Measurements from ENCODE around the gene CD99L2.

The CD99L2 gene

DNA sequence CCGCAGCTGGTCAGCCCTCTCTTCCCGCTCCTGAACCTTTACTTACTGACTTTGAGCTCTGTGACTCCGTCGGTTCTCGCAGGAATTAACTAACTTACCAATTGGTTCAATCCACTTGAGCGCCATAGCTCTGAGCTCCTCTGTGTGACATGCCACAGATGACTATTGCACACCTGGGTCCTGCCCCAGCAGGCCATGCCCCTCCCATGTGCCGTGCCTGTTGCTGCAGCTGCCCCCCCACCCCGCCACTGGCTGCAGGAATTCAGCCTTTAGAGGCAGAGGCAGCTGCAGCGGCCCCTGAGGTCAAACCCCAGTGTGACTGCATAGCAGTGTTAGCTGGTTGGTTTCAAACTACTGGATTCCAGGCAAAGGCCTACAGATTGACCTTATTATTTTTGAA is 134.7 kb downstream of the CD99L2 start:
- Histone ChIP-seq H3K4me1 (ENCODE audit: control insufficient read depth, insufficient read depth, low read depth, low read length) (peaks cover 24% of the 10 kb centered on the region), H2BK5ac (ENCODE audit: low read depth, low read length, poor library complexity, severe bottlenecking) (no peak overlapping the region), H3K9me3 (ENCODE audit: control insufficient read depth, low read length) (no peaks in the 10 kb centered on the region), H3K27ac (ENCODE audit: low read length, poor library complexity, severe bottlenecking) (no peak overlapping the region), H3K4me3 (ENCODE audit: insufficient read depth in 1 of 2, low read depth in 1 of 2, low read length in 2 of 2) (no peak overlapping the region), H4K8ac (ENCODE audit: low read length) (no peak overlapping the region), H2BK12ac (ENCODE audit: low read length in 2 of 2) (no peak overlapping the region), H3K36me3 (ENCODE audit: control insufficient read depth in 1 of 2, insufficient read depth in 2 of 2, low read depth in 1 of 2, low read length in 2 of 2) (peaks cover 6 to 40% of the 10 kb centered on the region in 2 experiments), H3K27me3 (ENCODE audit: control insufficient read depth in 1 of 2, insufficient read depth in 1 of 2, low read length in 2 of 2) (no peaks in the 10 kb centered on the region), H2AK5ac (ENCODE audit: low read length, severe bottlenecking) (no peak overlapping the region), H2BK120ac (ENCODE audit: low read depth, low read length) (no peak overlapping the region), H3K4ac (ENCODE audit: low read depth in 1 of 2, low read length in 2 of 2) (no peak overlapping the region), H4K91ac (ENCODE audit: low read length) (no peak overlapping the region), H2AFZ (ENCODE audit: low read depth, low read length) (no peak overlapping the region), H3K14ac (ENCODE audit: low read length in 2 of 2) (no peak overlapping the region), H2BK15ac (ENCODE audit: low read depth, poor library complexity, severe bottlenecking) (no peak overlapping the region), H3K9ac (ENCODE audit: low read length) (no peak overlapping the region), H3K79me1 (replicated peaks; ENCODE audit: low read length, poor library complexity, severe bottlenecking) (peaks cover 3% of the 10 kb centered on the region), H3K23ac (ENCODE audit: low read length in 2 of 2) (no peak overlapping the region), H3K4me2 (ENCODE audit: low read length, poor library complexity, severe bottlenecking) (no peak overlapping the region), H3K18ac (ENCODE audit: low read depth in 1 of 2, low read length in 2 of 2) (no peak overlapping the region)
- no peak for DNase-seq
- 97% methylated on average over 9 of the region's 9 CpGs for WGBS

DNA sequence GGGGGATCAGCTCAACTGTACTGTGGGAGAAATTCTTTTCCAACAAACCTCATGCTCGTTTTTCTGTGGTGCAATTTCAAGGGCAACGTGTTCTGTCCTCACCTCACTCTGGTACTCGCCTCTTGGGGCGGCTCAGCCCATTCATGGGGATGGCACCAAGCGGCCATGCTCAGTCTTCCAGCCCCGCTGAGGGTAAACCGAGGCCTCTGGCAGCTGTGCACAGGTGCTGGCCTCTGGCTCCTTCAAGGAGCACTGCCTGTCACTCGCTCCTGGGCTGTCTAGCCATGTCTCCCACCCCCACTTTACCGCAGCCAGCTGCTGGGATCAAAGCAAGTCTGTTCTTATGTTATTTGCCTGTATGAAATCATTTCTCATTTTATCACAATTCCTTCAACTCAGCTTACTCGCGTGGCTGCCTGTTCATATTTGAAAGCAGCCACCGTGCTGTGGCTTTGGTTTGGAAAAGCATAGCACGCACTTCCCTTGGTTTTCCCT is 135.1 kb downstream of the CD99L2 start:
- Histone ChIP-seq H3K14ac (ENCODE audit: low read length in 2 of 2) (no peak overlapping the region), H3K4me1 (ENCODE audit: control insufficient read depth, insufficient read depth, low read depth, low read length) (peaks cover 24% of the 10 kb centered on the region), H4K8ac (ENCODE audit: low read length) (no peak overlapping the region), H3K18ac (ENCODE audit: low read depth in 1 of 2, low read length in 2 of 2) (no peak overlapping the region), H3K36me3 (ENCODE audit: control insufficient read depth in 1 of 2, insufficient read depth in 2 of 2, low read depth in 1 of 2, low read length in 2 of 2) (peaks cover 6 to 35% of the 10 kb centered on the region in 2 experiments), H2BK12ac (ENCODE audit: low read length in 2 of 2) (no peak overlapping the region), H3K4me2 (ENCODE audit: low read length, poor library complexity, severe bottlenecking) (no peak overlapping the region), H3K79me1 (replicated peaks; ENCODE audit: low read length, poor library complexity, severe bottlenecking) (peaks cover 3% of the 10 kb centered on the region), H3K9me3 (ENCODE audit: control insufficient read depth, low read length) (no peaks in the 10 kb centered on the region), H4K91ac (ENCODE audit: low read length) (no peak overlapping the region), H2BK120ac (ENCODE audit: low read depth, low read length) (no peak overlapping the region), H3K4me3 (ENCODE audit: insufficient read depth in 1 of 2, low read depth in 1 of 2, low read length in 2 of 2) (no peak overlapping the region), H2AK5ac (ENCODE audit: low read length, severe bottlenecking) (no peak overlapping the region), H2AFZ (ENCODE audit: low read depth, low read length) (no peak overlapping the region), H3K4ac (ENCODE audit: low read depth in 1 of 2, low read length in 2 of 2) (no peak overlapping the region), H3K27ac (ENCODE audit: low read length, poor library complexity, severe bottlenecking) (no peak overlapping the region), H3K9ac (ENCODE audit: low read length) (no peak overlapping the region), H2BK15ac (ENCODE audit: low read depth, poor library complexity, severe bottlenecking) (no peak overlapping the region), H3K27me3 (ENCODE audit: control insufficient read depth in 1 of 2, insufficient read depth in 1 of 2, low read length in 2 of 2) (no peaks in the 10 kb centered on the region), H3K23ac (ENCODE audit: low read length in 2 of 2) (no peak overlapping the region), H2BK5ac (ENCODE audit: low read depth, low read length, poor library complexity, severe bottlenecking) (no peak overlapping the region)
- 94% methylated on average over 11 of the region's 13 CpGs for WGBS
- DNase-seq, result no peak

DNA sequence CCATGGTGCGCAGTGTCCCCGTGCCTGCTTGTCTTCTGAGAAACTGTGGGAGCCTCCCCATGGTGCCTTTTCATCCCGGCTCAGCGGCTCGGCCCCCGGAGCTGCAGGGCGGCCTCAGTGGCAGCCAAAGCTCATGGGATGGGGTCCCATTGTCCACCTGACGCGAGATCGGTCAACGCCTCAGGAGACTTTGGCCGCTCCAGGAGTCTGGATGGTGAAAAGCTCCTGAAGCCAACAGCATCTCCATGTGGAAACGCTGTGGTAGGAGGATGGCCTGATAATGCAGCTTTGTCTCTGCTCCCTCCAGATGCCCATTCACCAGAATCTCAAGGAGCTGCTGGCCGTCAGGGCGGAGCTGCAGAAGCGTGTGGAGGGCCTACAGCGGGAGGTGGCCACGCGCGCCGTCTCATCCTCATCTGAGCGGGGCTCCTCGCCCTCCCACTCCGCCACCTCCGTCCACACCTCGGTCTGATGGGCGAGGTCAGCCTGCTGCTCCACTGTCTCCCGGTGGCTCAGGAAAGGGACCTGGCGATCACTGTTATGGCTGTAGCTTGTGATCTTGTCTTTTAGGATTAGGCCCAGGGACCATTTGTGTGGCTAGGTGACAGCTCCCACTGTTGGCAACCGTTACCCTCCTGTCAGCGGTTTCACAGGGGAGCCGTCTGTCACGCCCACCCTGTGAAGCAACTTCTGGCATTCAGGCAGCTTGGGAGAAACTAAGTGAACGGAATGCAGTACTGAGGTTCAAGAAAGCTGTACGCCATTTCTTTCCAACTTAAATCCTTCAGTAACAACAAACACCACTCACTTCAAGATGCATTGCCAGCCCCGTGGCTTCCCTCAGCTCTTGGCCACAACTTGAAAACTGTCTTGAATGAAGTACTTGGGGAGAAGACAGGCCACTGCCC is 136.0 kb downstream of the CD99L2 start:
- Histone ChIP-seq H3K4me3 (ENCODE audit: insufficient read depth in 1 of 2, low read depth in 1 of 2, low read length in 2 of 2) (no peak overlapping the region), H2BK120ac (ENCODE audit: low read depth, low read length) (no peak overlapping the region), H4K8ac (ENCODE audit: low read length) (no peak overlapping the region), H3K4me2 (ENCODE audit: low read length, poor library complexity, severe bottlenecking) (no peak overlapping the region), H2BK15ac (ENCODE audit: low read depth, poor library complexity, severe bottlenecking) (no peak overlapping the region), H3K4ac (ENCODE audit: low read depth in 1 of 2, low read length in 2 of 2) (no peak overlapping the region), H2BK5ac (ENCODE audit: low read depth, low read length, poor library complexity, severe bottlenecking) (no peak overlapping the region), H2BK12ac (ENCODE audit: low read length in 2 of 2) (no peak overlapping the region), H3K27ac (ENCODE audit: low read length, poor library complexity, severe bottlenecking) (no peak overlapping the region), H3K36me3 (ENCODE audit: control insufficient read depth in 1 of 2, insufficient read depth in 2 of 2, low read depth in 1 of 2, low read length in 2 of 2) (peaks cover 6 to 41% of the 10 kb centered on the region in 2 experiments), H3K4me1 (ENCODE audit: control insufficient read depth, insufficient read depth, low read depth, low read length) (peaks cover 20% of the 10 kb centered on the region), H3K79me1 (replicated peaks; ENCODE audit: low read length, poor library complexity, severe bottlenecking) (peaks cover 3% of the 10 kb centered on the region), H3K27me3 (ENCODE audit: control insufficient read depth in 1 of 2, insufficient read depth in 1 of 2, low read length in 2 of 2) (no peaks in the 10 kb centered on the region), H4K91ac (ENCODE audit: low read length) (no peak overlapping the region), H3K14ac (ENCODE audit: low read length in 2 of 2) (no peak overlapping the region), H3K18ac (ENCODE audit: low read depth in 1 of 2, low read length in 2 of 2) (no peak overlapping the region), H3K9me3 (ENCODE audit: control insufficient read depth, low read length) (no peaks in the 10 kb centered on the region), H2AK5ac (ENCODE audit: low read length, severe bottlenecking) (no peak overlapping the region), H2AFZ (ENCODE audit: low read depth, low read length) (no peak overlapping the region), H3K23ac (ENCODE audit: low read length in 2 of 2) (no peak overlapping the region), H3K9ac (ENCODE audit: low read length) (no peak overlapping the region)
- 98% methylated on average over 26 of the region's 36 CpGs for WGBS
- no peak for DNase-seq

DNA sequence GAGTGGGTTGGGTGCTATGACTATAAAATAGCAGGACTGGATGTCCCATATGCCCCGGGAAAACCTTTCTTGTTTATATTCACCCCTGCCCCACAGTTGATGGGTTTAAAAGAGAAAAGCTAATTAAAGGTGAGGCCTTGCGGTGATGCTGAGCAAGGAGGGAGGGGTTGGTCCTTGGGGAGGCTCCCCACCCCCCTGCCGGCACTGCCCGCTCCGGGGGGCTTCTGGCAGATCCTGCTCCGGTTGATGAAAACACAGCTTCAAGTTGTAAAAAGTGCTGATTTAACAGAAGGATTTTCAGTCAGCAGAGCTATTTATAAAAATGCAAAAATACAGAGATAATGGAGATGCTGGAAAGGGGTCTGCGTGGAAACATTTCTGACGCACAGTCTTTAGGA is 136.7 kb downstream of the CD99L2 start:
- 95% methylated on average over 7 of the region's 8 CpGs for WGBS
- Histone ChIP-seq H3K9me3 (ENCODE audit: control insufficient read depth, low read length) (no peaks in the 10 kb centered on the region), H3K4me2 (ENCODE audit: low read length, poor library complexity, severe bottlenecking) (no peak overlapping the region), H3K23ac (ENCODE audit: low read length in 2 of 2) (no peak overlapping the region), H2AK5ac (ENCODE audit: low read length, severe bottlenecking) (no peak overlapping the region), H2BK15ac (ENCODE audit: low read depth, poor library complexity, severe bottlenecking) (no peak overlapping the region), H3K27me3 (ENCODE audit: control insufficient read depth in 1 of 2, insufficient read depth in 1 of 2, low read length in 2 of 2) (no peaks in the 10 kb centered on the region), H3K36me3 (ENCODE audit: control insufficient read depth in 1 of 2, insufficient read depth in 2 of 2, low read depth in 1 of 2, low read length in 2 of 2) (peaks cover 6 to 43% of the 10 kb centered on the region in 2 experiments), H2BK12ac (ENCODE audit: low read length in 2 of 2) (no peak overlapping the region), H3K79me1 (replicated peaks; ENCODE audit: low read length, poor library complexity, severe bottlenecking) (peaks cover 3% of the 10 kb centered on the region), H3K4me3 (ENCODE audit: insufficient read depth in 1 of 2, low read depth in 1 of 2, low read length in 2 of 2) (no peak overlapping the region), H2BK5ac (ENCODE audit: low read depth, low read length, poor library complexity, severe bottlenecking) (no peak overlapping the region), H3K14ac (ENCODE audit: low read length in 2 of 2) (no peak overlapping the region), H2AFZ (ENCODE audit: low read depth, low read length) (no peak overlapping the region), H3K18ac (ENCODE audit: low read depth in 1 of 2, low read length in 2 of 2) (no peak overlapping the region), H2BK120ac (ENCODE audit: low read depth, low read length) (no peak overlapping the region), H4K91ac (ENCODE audit: low read length) (no peak overlapping the region), H3K4me1 (ENCODE audit: control insufficient read depth, insufficient read depth, low read depth, low read length) (peaks cover 14% of the 10 kb centered on the region), H4K8ac (ENCODE audit: low read length) (no peak overlapping the region), H3K4ac (ENCODE audit: low read depth in 1 of 2, low read length in 2 of 2) (no peak overlapping the region), H3K9ac (ENCODE audit: low read length) (no peak overlapping the region), H3K27ac (ENCODE audit: low read length, poor library complexity, severe bottlenecking) (no peak overlapping the region)
- no peak for DNase-seq

All from mesenchymal stem cell (in vitro differentiated cells and primary cell).